B cell (primary cell): ENCODE measurements around the gene MTMR6. TPM values are rescaled to one million over a fixed set of nuclear protein-coding genes. Genes with fewer than 3 reads are reported as not detected.

Experiments
- ATAC-seq: fragments of 200-7000 bp; cut with Tn5 transposase; one replicate; pipeline ENCODE4 v1.10.0; 2021; ENCODE audit warnings: low read depth, mild to moderate bottlenecking, moderate number of reproducible peaks, moderate library complexity
- CTCF ChIA-PET: fragments of 350-600 bp; sonication (Branson Sonifier 250); formaldehyde crosslinking; loops from one replicate; lab custom pipeline; 2021; ENCODE audit warnings: antibody characterized with exemption, inconsistent platforms; lab: Charles Lee
- POLR2A ChIA-PET: fragments of 350-600 bp; sonication (Branson Sonifier 250); formaldehyde crosslinking; loops from one replicate; lab custom pipeline; 2021; ENCODE audit warnings: antibody characterized with exemption; lab: Charles Lee
- DNase-seq: peaks from one replicate; pipeline ENCODE4 v3.0.0; 2013
- H2AFZ ChIP-seq: 2 replicates; pipeline ENCODE4 v1.6.1; 2012; ENCODE audit warnings: mild to moderate bottlenecking, low read depth, low read length; ENCODE audit not compliant: insufficient read depth, poor library complexity, severe bottlenecking
- H3K27ac ChIP-seq, 2 donors: 1 replicate in 1 of 2; 2 replicates in 1 of 2; pipeline ENCODE4 v1.5.1; 2012 to 2013; ENCODE audit warnings: low read length in 2 of 2, mild to moderate bottlenecking in 2 of 2, moderate library complexity in 1 of 2
- H3K27me3 ChIP-seq, 4 experiments: fragments of 200-600 bp in 1 of 4; sonication (generic) in 1 of 4; replicated peaks in 1 of 4; 1 replicate in 2 of 4; 2 replicates in 2 of 4; pipeline versions ENCODE4 v1.6.1 to v1.7.0; 2013 to 2016; ENCODE audit warnings: low read length in 3 of 4, mild to moderate bottlenecking in 2 of 4, mixed read lengths in 1 of 4, moderate library complexity in 1 of 4; ENCODE audit not compliant: insufficient read depth in 4 of 4, control insufficient read depth in 3 of 4; ENCODE audit errors: control extremely low read depth in 1 of 4
- H3K36me3 ChIP-seq, 2 experiments: replicated peaks in 1 of 2; 1 replicate in 1 of 2; 2 replicates in 1 of 2; pipeline versions ENCODE4 v1.6.1 to v1.7.1; 2013; ENCODE audit warnings: low read length in 1 of 2; ENCODE audit not compliant: insufficient read depth in 2 of 2, control insufficient read depth in 1 of 2; ENCODE audit errors: control extremely low read depth in 1 of 2, extremely low read depth in 1 of 2
- H3K4me1 ChIP-seq, 2 donors: fragments of 200-600 bp in 1 of 2; sonication (generic) in 1 of 2; 1 replicate in 1 of 2; 2 replicates in 1 of 2; pipeline versions ENCODE4 v1.5.1 to v1.6.1; 2013 to 2017; ENCODE audit warnings: low read length in 2 of 2; ENCODE audit not compliant: control insufficient read depth in 2 of 2, insufficient read depth in 2 of 2
- H3K4me2 ChIP-seq: replicated peaks from 2 replicates; pipeline ENCODE3; 2012; ENCODE audit warnings: mild to moderate bottlenecking, low read depth, low read length; ENCODE audit not compliant: poor library complexity, severe bottlenecking
- H3K4me3 ChIP-seq, 5 experiments: fragments of 200-600 bp in 1 of 5; sonication (generic) in 1 of 5; 1 replicate in 3 of 5; 2 replicates in 2 of 5; pipeline versions ENCODE4 v1.5.1 to v1.7.0; 2011 to 2016; ENCODE audit warnings: low read length in 4 of 5, mild to moderate bottlenecking in 4 of 5, low read depth in 2 of 5, control low read depth in 1 of 5, moderate library complexity in 1 of 5; ENCODE audit not compliant: insufficient read depth in 1 of 5; ENCODE audit errors: control extremely low read depth in 1 of 5, extremely low read depth in 1 of 5
- H3K79me2 ChIP-seq: fragments of 200-600 bp; sonication (generic); one replicate; pipeline ENCODE4 v1.6.0; 2016; ENCODE audit warnings: low read length; ENCODE audit not compliant: control insufficient read depth, insufficient read depth
- H3K9ac ChIP-seq: fragments of 200-600 bp; sonication (generic); 2 replicates; pipeline ENCODE4 v1.6.1; 2017; ENCODE audit warnings: mild to moderate bottlenecking, low read length, moderate library complexity
- H3K9me3 ChIP-seq, 3 donors: one replicate each; pipeline versions ENCODE4 v1.6.1 to v1.7.1; 2013; ENCODE audit warnings: low read length in 2 of 3; ENCODE audit not compliant: control insufficient read depth in 2 of 3, insufficient read depth in 1 of 3; ENCODE audit errors: control extremely low read depth in 1 of 3
- H4K20me1 ChIP-seq: 2 replicates; pipeline ENCODE4 v1.6.0; 2012; ENCODE audit warnings: mild to moderate bottlenecking, low read length; ENCODE audit not compliant: insufficient read depth, control insufficient read depth, poor library complexity, severe bottlenecking
- H3K27ac Mint-ChIP-seq: one replicate; pipeline ENCODE4 v1.8.0; 2021; ENCODE audit warnings: mixed read lengths
- H3K27me3 Mint-ChIP-seq: one replicate; pipeline ENCODE4 v1.8.0; 2021; ENCODE audit warnings: mixed read lengths
- H3K4me1 Mint-ChIP-seq: one replicate; pipeline ENCODE4 v1.8.0; 2021; ENCODE audit warnings: mixed read lengths
- H3K4me3 Mint-ChIP-seq: one replicate; pipeline ENCODE4 v1.8.0; 2021; ENCODE audit warnings: mixed read lengths
- H3K9me3 Mint-ChIP-seq: one replicate; pipeline ENCODE4 v1.8.0; 2022; ENCODE audit warnings: mixed read lengths; ENCODE audit not compliant: insufficient read depth
- EZH2 ChIP-seq: IDR thresholded peaks from 2 replicates; pipeline ENCODE4 v1.6.1; 2012; ENCODE audit warnings: borderline replicate concordance, low read depth, mild to moderate bottlenecking, moderate library complexity, low read length; ENCODE audit not compliant: insufficient read depth, poor library complexity, severe bottlenecking
- WGBS: methylation state at CpG from one replicate; pipeline ENCODE4 v1.1.5; 2013; ENCODE audit warnings: missing lambda C conversion rate; ENCODE audit not compliant: insufficient coverage; 5-methylcytosine and 5-hydroxymethylcytosine counted together
- intact Hi-C: fragments of 100-400 bp; cut with micrococcal nuclease; formaldehyde crosslinking; loops from one replicate; pipeline ENCODE4 v1.10.0; 2022
- polyA plus RNA-seq: library from polyadenylated mRNA; depleted of rRNA; stranded (reverse); fragments of >200 nt; gene quantifications from 2 replicates; pipeline ENCODE4 v1.2.3, GENCODE V29; 2012
- total RNA-seq, 2 donors: library from RNA; stranded (reverse); fragments of 120-200 nt in 1 of 2; gene quantifications; 1 replicate in 1 of 2; 2 replicates in 1 of 2; pipeline versions ENCODE4 v1.2.3 to v1.2.4, GENCODE V29; 2013 to 2022
- TF ChIP-seq, protein P1 (sequence below): fragments of 200-600 bp; IDR thresholded peaks from one replicate; pipeline ENCODE4 v1.8.0; 2022; ENCODE audit warnings: antibody characterized with exemption, mild to moderate bottlenecking

MTMR6 gene
- total and polyA plus RNA-seq, 2 donors (not counting 1 experiment from before 2014, with no cell fraction given): 3.7 to 21.4 TPM

DNA sequence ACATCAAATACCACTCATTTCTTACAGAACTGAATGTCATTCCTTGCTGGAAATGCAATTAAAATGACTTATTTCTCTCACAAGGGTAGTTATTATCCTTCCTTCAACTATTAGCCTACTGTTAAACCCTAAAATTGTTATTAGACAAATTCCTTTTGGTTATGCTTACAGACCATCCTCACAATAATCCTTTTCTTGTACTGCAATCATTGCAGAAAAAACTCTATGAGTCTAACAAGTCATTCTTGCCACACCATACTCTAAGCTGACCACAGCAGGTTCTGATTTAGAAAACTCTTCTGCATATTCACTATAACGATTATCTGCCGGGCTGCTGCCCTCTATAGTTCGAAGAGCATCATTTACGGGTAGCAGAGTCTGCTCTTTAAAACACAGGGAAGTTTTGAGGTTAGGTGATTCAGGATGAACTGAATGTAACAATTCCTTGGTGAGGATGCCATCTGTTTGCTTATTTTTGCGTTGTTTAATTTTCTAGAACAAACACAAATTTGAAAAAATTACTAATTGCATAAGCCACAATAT is 38.2 kb downstream of the MTMR6 start:
- H3K9me3 ChIP-seq: peaks cover 0 to 5% (median 1%) of the 10 kb centered on the region in 3 donors
- DNase-seq (no peak), ATAC-seq (no peak)
- Mint-ChIP-seq H3K4me1 (peaks cover 20% of the 10 kb centered on the region), H3K27me3 (no peaks in the 10 kb centered on the region), H3K9me3 (no peaks in the 10 kb centered on the region), H3K4me3 (no peak overlapping the region), H3K27ac (peak overlapping the region; percentile 12)
- ChIA-PET POLR2A (no interaction called here), CTCF (interaction anchor here (1.9 kb wide), 1 partner anchor 14 kb away, joined by 4 read pairs; no protein-coding TSS in a partner anchor)
- H3K79me2 ChIP-seq: no peaks in the 10 kb centered on the region
- no peak overlapping the region for H3K9ac ChIP-seq
- peaks cover 10 to 13% of the 10 kb centered on the region in 2 experiments for H3K36me3 ChIP-seq
- no peak overlapping the region for H3K27ac ChIP-seq
- peaks cover 8 to 24% of the 10 kb centered on the region in 2 donors for H3K4me1 ChIP-seq
- no peak for TF ChIP-seq EZH2
- TF ChIP-seq, protein P1, sequence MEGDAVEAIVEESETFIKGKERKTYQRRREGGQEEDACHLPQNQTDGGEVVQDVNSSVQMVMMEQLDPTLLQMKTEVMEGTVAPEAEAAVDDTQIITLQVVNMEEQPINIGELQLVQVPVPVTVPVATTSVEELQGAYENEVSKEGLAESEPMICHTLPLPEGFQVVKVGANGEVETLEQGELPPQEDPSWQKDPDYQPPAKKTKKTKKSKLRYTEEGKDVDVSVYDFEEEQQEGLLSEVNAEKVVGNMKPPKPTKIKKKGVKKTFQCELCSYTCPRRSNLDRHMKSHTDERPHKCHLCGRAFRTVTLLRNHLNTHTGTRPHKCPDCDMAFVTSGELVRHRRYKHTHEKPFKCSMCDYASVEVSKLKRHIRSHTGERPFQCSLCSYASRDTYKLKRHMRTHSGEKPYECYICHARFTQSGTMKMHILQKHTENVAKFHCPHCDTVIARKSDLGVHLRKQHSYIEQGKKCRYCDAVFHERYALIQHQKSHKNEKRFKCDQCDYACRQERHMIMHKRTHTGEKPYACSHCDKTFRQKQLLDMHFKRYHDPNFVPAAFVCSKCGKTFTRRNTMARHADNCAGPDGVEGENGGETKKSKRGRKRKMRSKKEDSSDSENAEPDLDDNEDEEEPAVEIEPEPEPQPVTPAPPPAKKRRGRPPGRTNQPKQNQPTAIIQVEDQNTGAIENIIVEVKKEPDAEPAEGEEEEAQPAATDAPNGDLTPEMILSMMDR: peak; percentile 38
- no peak overlapping the region for H3K4me3 ChIP-seq
- H2AFZ ChIP-seq: no peak overlapping the region
- intact Hi-C loops: no loop called here
- H4K20me1 ChIP-seq: no peaks in the 10 kb centered on the region
- WGBS: 60% methylated on average over 2 of the region's 5 CpGs
- H3K27me3 ChIP-seq: no peaks in the 10 kb centered on the region
- no peak overlapping the region for H3K4me2 ChIP-seq

DNA sequence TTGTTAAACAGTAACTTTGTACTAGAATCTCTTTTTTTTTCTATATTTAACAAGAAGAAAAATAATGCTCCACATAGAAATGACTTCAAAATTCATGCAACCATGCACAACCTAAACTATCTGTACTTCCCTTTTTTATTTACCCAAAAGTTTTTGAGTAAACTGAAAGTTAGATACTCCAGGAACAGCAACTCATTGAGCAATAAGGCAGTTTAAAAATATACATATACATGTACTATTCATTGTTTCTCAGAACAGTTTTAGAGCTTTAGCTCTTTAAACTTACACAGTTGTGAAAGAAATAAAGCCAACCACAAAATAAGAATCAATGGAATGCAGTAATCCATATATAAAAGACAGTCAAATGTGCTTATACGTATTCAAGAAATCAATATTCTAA is 39.2 kb downstream of the MTMR6 start:
- H3K4me1 ChIP-seq: peaks cover 8 to 24% of the 10 kb centered on the region in 2 donors
- intact Hi-C loops: no loop called here
- ChIA-PET POLR2A (no interaction called here), CTCF (interaction anchor here (1.9 kb wide), 1 partner anchor 13 kb away, joined by 4 read pairs; no protein-coding TSS in a partner anchor)
- TF ChIP-seq EZH2: no peak
- TF ChIP-seq, protein P1: no peak
- peak overlapping the region in 1 of 2 donors; percentile 21 for H3K27ac ChIP-seq
- no CpG with 5 or more reads among the region's 1 CpG for WGBS
- no peak overlapping the region for H2AFZ ChIP-seq
- H3K4me2 ChIP-seq: peak overlapping the region; percentile 39
- H3K9me3 Mint-ChIP-seq: no peaks in the 10 kb centered on the region
- no peak overlapping the region for H3K4me3 Mint-ChIP-seq
- H4K20me1 ChIP-seq: no peaks in the 10 kb centered on the region
- H3K27ac Mint-ChIP-seq: no peak overlapping the region
- ATAC-seq: peak; percentile 41
- H3K9ac ChIP-seq: no peak overlapping the region
- H3K79me2 ChIP-seq: no peaks in the 10 kb centered on the region
- peaks cover 9% of the 10 kb centered on the region in 2 experiments for H3K36me3 ChIP-seq
- H3K27me3 ChIP-seq: no peaks in the 10 kb centered on the region
- peaks cover 20% of the 10 kb centered on the region for H3K4me1 Mint-ChIP-seq
- H3K9me3 ChIP-seq: peaks cover 0 to 7% (median 2%) of the 10 kb centered on the region in 3 donors
- H3K4me3 ChIP-seq: no peak overlapping the region
- no peaks in the 10 kb centered on the region for H3K27me3 Mint-ChIP-seq
- DNase-seq: no peak
